ENCODE results near the gene HMCN1.
"Not testable (repeated sequence)": the region's sequence is repeated elsewhere in the genome, so short reads cannot be mapped to it uniquely, and the experiment has no call there.

Gene HMCN1

DNA sequence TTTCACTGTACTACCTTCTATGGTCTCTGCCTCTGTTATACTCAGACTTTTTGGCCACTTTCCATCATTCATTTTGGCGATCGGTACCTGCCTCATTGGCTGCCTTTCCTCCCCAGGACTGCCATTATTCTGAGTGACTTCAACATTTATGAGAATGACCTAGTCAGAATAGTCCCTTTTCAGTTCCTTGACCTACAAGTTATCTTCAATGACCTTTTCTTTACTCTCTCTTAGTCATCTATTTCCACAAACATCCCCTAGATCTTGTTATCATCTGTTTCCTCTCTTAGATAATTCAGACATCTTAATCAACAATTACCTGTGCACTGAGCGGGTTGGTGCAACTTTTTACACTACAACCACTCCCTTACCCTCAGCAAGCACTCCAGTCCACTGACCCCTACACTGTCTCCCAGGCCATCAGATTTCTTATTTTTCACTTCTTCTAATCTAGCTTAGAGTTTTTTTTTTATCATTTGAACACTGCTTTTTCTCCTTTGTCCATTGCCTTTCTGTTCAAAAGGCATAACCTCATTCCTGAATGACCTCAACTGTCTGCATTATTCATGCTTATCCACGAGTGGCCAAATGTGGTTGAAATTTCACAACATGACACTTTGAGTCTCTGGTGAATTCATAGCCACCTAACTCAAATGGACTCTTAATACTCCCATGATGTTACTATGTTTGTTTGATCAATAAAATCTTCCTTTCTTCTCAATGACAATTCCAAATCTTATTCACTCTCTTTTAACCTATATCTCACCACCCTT lies 112.7 kb downstream of the HMCN1 start:
- no peak for DNase-seq (ENCODE audit: low read depth in 2 of 3, low spot score in 2 of 3)

DNA sequence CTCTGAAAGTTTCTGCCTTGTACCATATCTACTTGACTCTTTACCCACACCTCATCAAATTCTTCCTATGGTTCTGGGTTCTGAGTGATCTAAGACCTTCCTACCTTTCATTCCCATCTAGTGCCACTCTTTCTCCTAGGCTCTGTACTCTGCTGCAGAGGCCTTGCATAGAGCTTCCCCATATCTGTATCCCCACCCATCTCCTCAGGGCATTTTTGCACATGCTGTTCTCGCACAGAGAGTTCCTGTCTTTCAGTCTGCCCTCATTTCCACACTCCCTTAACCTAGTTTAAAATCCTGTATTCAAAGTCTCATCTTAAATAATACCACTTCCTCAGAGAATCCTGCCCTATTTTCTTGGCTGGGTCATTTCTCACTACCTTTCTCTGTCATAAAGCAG lies 114.8 kb downstream of the HMCN1 start:
- no peak for DNase-seq (ENCODE audit: low read depth in 2 of 3, low spot score in 2 of 3)

DNA sequence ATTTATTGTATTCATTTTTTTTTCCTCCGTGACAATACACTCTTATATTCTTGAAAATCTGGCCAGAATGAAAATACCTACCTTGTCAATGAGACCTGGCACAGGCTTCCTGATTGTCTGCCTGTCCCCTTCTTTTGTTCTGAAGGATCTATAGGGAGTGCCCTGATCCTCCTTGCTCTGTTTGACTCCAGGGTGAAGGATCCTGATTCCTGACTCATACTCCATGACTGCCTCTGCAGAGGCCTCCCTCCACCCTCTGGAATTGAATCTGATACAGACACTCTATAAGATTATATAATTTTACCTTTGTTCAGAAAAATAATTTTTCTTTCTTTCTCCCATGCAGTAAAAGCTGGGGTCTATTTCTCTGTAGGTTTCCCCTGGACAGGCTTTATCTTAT lies 116.2 kb downstream of the HMCN1 start:
- DNase-seq (ENCODE audit: low read depth in 2 of 3, low spot score in 2 of 3): no peak

DNA sequence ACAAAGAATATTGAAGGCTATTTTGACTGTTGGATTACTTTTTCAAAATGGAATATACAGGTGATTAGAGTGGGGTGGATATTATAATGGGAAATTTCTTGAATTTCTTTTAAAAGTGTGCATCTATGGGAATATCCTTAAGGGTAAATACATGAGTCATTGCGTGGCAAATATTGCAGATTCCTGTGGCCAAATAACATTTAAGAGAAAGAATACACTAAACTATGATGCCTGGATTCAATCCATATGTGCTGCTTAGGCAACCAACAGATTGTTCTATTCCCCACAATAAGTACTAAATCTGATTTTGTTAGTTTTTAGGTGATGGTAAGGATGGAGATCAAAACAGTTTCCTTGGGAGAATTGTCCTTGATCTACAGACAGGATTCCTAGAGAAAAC lies 119.5 kb downstream of the HMCN1 start:
- DNase-seq (ENCODE audit: low read depth in 2 of 3, low spot score in 2 of 3): no peak

DNA sequence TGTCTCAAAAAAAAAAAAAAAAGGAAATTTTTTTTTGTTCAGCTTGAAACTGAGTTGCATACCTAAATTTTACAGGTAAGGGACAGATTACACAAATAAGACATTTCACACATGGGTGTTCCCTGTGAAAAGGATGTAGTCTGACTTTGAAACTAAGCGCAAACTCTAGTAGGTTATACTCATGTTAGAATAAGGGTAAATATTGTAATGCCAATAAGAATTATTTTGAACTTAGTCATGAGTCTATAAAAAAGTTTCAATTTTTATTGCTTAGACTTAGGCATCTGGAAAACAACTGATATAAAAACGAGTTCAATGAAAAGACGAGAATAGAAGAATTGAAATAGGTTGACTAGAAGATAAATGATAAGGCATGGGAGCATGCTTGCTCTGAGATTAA lies 122.3 kb downstream of the HMCN1 start:
- no peak for DNase-seq (ENCODE audit: low read depth in 2 of 3, low spot score in 2 of 3)

DNA sequence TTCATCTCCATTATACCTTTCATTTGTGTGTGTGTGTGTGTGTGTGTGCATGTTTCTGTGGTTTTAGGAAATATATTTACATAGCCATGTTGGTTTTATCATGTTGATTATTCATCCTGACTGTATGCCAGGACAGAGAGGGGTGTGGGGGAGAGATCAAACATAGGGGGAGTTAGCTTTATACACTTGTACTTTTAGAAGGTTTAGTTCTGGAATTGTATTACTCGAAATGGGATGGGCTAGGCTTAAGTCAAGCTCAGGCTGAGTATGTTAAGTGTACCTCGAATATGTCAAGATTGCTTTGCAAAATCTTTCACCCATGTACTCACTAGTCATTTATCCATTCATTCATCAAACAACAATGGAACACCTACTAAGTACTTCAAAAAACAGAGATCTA lies 123.3 kb downstream of the HMCN1 start:
- no peak for DNase-seq (ENCODE audit: low read depth in 2 of 3, low spot score in 2 of 3)

DNA sequence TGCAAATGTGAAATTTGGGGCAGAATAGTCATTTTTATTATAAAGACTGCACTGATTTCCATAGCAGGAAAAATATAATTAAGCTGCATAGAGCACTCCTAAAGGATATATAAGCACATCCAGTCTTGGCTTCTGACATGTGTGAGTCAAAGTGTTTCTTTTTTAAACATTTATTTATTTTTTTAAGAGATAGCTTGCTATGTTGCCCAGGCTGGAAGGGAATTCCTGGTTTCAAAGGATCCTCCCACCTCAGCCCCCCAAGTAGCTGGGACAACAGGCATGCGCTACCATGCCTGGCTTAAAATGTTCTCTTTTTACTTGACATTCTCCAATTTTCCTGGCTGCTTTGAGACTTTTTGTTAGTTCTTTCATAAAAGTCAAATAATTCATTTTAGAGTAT lies 126.1 kb downstream of the HMCN1 start:
- DNase-seq (ENCODE audit: low read depth in 2 of 3, low spot score in 2 of 3): no peak

DNA sequence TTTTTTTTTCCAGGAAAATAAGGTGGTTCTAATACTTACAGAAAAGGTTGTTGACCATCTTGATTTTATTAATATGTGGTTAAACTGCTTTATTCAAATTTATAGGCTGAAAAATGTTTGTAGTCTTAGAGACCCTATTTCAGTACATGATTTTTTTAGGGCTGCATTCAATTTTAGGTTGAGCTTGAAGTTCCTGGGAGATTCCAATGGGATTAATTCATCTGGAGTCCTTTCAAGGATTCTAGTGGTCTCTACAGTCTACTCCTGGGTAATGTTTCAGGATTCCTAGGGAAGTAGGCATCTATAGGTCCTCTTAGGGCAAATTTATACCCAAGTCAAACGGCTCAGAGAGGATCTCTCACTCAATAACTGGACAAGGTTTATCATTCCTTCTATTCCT lies 126.7 kb downstream of the HMCN1 start:
- no peak for DNase-seq (ENCODE audit: low read depth in 2 of 3, low spot score in 2 of 3)

DNA sequence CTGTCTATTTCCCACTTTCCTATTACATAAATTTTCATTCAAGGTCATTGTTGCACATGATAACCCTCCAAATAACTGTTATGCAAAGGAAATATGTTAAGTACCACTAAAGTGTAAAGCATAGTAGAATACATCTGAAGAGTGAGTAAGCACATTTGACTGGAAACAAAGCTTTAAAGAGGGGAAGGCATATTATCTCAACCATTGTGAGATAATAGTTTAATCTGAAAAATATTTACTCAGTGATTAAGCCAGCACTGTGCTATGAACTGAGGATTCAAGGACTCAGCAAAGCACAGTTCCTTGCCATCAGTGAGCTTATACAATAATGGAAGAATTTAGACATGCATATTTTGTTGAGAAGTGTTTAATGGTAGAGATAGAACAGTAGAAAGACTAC lies 127.4 kb downstream of the HMCN1 start:
- DNase-seq (ENCODE audit: low read depth in 2 of 3, low spot score in 2 of 3): no peak

DNA sequence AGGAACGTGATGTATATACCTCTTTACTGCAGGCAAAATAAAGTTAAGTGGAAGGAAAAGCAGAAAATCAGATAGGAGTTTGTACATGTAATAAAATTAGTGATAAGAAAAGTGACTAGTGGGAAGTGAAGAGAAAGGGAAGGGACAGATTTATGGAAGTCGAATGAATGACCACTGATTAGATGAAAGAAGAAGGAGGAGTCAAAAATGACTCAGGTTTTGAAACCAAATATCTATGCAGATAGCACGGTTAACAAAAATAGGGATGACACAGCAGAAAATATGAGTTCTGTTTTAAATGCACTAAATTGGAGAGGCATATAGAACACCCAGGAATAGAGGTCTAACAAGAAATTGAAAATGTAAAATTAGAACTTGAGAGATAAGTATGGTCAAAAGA lies 128.0 kb downstream of the HMCN1 start:
- DNase-seq (ENCODE audit: low read depth in 2 of 3, low spot score in 2 of 3): no peak

DNA sequence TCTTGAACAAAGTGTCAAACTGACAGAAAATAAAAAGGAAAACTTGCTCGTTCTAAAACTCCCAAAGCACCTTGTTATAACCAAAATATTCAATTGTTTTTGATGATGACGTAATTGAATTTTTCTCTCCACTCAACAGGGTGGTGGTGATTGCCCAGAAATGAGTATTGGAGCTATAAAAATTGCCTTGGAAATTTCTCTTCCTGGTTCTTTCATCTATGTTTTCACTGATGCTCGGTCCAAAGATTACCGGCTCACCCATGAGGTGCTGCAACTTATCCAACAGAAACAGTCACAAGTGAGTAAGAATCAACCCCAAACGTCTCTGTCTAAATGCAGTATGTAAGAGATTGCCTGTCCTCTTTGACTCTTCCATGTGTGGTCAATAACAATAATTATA lies 130.1 kb downstream of the HMCN1 start:
- DNase-seq (ENCODE audit: low read depth in 2 of 3, low spot score in 2 of 3): no peak

DNA sequence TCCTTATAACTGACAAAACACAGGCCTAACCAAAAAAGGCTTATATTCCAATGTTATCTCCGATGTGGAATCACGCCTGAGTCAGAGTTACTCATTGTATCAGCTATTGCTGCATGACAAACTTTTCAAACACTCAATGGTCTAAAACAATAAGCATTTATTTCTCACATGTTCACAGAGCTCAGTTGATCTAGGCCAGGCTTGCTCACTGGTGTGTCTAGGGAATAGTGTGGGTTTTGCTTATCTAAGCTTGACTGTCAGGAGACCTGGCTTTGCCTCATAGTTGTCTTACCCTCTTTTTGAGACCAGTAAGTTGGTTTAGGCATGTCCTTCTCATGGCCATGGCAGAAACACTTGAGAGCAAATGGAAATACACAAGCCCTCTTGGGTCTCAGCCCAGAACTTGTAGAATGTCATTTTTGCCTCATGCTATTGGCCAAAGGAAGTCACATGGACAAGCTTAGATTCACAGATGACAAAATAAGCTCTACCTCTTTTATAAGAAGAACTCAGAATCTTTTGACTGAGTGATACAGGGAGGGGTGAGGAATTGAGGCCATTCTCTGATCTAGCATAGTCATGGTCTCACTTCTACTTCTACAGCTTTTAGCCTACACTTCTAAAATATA lies 130.8 kb downstream of the HMCN1 start:
- DNase-seq (ENCODE audit: low read depth in 2 of 3, low spot score in 2 of 3): no peak

DNA sequence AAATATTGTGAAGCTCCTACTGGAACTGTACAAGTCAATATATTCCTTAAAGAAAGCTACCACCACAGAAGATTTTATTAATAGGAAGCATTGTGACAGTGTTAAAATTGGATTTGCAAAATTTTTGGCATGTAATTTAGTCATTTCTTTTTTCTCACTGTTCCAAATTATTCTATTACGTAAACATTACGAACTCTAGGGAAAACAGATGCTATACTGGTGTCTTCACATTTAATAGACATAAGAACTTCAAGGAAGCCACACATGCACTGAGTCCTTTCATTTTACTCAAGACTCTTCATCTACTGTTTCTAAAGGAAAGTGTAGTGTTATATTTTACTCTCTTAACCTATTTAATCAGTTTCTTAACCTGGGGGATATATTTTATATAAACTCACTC lies 135.4 kb downstream of the HMCN1 start:
- DNase-seq (ENCODE audit: low read depth in 2 of 3, low spot score in 2 of 3): no peak

DNA sequence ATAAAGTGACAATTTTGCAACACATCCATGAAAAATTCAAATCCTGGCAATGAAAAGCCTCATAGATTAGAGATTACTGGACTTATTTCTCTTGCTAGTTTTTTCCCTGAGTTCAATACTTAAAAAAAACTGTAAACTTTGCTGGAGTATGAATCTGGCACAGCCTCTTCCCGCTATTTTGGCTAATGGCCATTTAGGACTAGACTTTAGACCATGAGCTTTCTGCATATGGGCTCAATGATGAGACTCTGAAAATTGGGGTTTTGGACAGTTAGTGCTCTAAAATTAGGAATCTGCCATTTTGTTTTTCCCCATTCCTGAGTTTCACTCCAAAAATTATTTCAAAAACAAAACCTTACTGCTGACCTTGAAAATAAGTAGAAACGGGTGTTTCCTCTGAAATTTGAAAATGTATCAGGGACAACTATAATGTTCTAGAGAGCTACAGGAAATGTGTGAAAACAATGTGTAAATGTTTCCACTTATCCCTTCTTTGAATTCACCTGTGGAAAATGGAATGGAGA lies 137.5 kb downstream of the HMCN1 start:
- DNase-seq (ENCODE audit: low read depth in 2 of 3, low spot score in 2 of 3): no peak

DNA sequence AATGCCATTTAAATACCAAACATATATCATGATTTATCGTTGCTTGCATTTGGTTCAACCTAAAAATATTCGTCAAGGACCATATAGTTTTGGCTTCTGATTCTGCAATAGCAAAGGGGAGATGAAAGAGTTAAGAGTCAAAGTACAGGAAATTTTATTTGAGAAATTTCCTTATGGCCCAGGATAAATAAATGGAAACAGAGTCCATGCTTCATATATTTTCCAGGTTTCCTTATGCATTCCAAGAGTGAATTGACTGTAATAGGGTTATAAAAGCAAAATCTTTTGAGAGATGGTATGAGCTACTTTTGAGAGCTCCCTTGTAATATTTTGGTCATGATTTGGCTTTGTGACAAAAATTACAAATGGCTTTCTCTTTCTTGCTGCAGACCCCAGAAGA lies 140.1 kb downstream of the HMCN1 start:
- DNase-seq (ENCODE audit: low read depth in 2 of 3, low spot score in 2 of 3): no peak

DNA sequence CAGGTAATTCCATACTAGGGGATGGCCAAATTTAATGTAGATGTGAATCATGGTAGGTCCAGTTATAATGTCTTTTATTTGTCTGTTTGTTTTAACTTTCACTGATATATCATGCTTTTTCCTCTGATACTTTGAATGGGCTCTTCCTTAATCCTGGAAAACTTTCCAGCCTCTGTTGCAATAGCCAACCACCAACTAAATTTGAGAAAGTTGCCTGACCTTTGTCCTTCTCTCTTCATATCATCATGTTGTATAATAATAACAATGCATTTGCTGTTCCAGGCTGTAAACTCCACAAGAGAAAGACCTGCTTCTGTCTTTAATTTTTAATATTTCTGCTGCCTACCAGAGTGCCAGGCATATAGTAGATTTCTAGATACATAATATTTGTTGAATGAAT lies 146.1 kb downstream of the HMCN1 start:
- DNase-seq (ENCODE audit: low read depth in 2 of 3, low spot score in 2 of 3): no peak

DNA sequence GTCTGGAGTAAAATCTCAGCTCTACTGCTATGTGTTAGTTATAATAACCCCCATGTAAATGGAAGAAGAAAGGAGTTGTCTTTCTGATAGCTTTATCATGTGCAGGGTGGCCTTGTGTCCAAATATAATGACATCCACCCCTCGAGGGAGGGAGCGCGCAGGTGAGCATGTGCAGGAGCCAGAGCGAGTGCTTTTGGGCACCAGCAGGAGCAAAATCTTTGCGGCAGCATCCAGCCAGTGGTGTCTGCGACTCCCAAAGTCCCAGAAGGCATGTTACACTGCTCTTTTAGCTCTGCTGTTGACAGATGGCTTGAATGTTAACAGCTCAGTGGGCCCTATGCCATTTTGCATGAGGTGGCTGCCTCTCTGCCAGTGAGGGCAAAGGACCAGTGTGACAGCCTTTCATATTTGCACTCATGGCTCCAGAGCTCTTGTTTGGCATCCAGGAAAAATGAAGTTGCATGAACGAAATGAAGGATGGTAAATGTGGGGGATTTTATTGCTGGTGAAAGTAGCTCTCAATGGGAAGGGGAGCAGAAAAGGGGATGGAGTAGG lies 146.7 kb downstream of the HMCN1 start:
- no peak for DNase-seq (ENCODE audit: low read depth in 2 of 3, low spot score in 2 of 3)

DNA sequence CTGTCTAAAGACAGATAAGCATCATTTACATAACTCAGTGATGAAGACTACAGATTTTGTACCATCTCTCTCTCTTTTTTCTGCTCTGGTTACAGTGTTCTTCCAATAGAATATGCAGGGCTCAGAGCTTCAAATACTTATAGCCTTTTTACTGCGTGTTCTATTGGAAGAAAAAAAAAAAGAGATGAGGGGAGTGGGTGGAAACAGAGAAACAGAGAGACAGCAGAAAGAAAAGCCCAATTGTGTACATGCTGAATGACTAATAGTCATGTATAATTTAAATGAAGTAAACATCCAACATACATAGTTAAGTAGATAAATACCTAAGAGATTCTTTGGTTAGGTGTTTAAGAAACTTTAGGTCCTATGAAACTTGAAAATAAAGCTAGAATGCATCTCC lies 151.9 kb downstream of the HMCN1 start:
- no peak for DNase-seq (ENCODE audit: low read depth in 2 of 3, low spot score in 2 of 3)

DNA sequence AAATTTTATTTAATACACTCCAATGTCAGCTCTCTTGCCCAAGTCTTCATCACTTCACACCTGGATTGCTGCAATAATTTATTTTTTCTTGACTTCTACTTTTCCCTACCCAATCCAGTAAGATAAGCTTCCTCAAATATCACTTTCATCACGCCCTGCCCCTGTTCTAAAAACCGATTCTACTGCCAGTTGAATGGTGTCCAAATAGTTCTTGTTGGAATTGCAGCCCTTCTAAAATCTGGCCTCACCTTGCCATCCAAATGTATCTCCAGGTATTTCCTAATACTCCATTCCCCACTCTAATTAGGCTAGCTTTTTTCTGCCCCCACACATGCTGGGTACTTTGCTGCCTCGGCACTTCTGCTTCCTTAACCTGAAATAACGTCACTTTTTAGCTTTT lies 152.5 kb downstream of the HMCN1 start:
- no peak for DNase-seq (ENCODE audit: low read depth in 2 of 3, low spot score in 2 of 3)

DNA sequence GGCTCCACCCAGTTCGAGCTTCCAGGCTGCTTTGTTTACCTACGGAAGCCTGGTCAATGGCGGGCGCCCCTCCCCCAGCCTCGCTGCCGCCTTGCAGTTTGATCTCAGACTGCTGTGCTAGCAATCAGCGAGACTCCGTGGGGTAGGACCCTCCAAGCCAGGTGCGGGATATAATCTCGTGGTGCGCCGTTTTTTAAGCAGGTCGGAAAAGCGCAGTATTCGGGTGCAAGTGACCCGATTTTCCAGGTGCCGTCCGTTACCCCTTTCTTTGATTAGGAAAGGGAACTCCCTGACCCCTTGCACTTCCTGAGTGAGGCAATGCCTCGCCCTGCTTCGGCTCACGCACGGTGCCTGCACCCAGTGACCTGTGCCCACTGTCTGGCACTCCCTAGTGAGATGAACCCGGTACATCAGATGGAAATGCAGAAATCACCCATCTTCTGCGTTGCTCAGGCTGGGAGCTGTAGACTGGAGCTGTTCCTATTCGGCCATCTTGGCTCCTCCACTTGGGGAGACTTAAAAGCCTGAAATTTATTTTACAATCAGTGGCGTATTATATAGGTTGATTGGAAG lies 158.7 kb downstream of the HMCN1 start:
- DNase-seq (ENCODE audit: low read depth in 2 of 3, low spot score in 2 of 3): not testable (repeated sequence)

DNA sequence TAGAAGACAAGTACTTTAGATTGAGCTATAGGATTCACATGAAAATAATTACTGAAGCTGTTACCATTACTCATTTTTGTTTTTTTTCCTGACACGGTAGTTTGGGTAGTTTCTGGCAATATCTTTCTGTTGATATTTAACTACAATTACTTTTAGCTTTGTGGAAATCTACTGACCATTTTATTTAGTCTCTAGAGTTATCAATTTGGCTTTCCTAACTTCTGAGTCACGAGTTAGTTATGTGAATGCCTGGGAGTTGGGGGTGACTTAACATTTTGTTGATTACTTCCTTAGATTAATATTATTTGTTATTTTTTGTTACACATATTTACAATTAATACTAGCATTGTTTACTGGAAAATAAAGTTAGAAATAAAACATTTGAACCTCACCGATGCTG lies 160.6 kb downstream of the HMCN1 start:
- DNase-seq (ENCODE audit: low read depth in 2 of 3, low spot score in 2 of 3): no peak

DNA sequence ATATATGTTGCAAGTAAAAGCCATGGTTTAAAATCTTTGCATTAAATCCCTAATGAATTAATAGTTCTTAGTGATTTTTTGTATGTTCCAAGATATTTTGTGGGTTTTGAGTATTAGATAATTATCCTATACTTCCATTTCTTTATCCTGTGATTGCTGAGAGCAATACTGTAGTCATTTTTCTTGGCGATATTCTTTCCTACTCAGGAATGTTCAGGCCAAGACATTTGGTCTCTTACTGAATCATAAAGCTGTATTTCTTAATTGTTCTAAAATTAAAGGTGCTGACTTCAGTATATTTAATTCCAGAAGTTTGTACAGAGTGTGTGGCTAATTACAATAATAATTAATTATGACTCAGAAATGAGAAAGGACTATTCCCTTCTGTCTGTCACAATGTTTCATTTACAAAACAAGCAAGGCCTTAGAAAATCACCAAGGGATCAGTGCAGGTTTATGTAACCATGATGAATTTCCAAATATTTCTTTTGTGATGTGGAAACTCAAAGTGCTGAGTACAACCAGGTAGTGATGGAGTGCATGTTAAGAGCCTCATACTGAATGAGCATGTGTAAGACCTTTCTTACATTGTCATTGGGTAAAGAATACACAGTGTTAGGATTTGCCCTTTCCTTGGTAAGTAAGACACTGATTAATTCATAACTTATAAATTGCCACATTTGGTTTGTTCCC lies 161.2 kb downstream of the HMCN1 start:
- DNase-seq (ENCODE audit: low read depth in 2 of 3, low spot score in 2 of 3): no peak
